Esophagus squamous epithelium (tissue), 4 donors: ENCODE results near the gene HP1BP3.

Experiments used
- POLR2A ChIP-seq, 4 donors: fragments of 450-650 bp; IDR thresholded peaks; one replicate each; pipeline ENCODE4 v1.6.1; 2017; ENCODE audit warnings: antibody characterized with exemption in 4 of 4, mild to moderate bottlenecking in 4 of 4, moderate library complexity in 3 of 4
- TF ChIP-seq, protein P1 (sequence below), 6 experiments: fragments of 450-650 bp in 4 of 6; fragments of 200-600 bp in 2 of 6; sonication (generic) in 2 of 6; IDR thresholded peaks; one replicate each; pipeline ENCODE4 v1.5.1; 2016 to 2019; ENCODE audit warnings: antibody characterized with exemption in 6 of 6, mild to moderate bottlenecking in 4 of 6, moderate library complexity in 4 of 6

DNA sequence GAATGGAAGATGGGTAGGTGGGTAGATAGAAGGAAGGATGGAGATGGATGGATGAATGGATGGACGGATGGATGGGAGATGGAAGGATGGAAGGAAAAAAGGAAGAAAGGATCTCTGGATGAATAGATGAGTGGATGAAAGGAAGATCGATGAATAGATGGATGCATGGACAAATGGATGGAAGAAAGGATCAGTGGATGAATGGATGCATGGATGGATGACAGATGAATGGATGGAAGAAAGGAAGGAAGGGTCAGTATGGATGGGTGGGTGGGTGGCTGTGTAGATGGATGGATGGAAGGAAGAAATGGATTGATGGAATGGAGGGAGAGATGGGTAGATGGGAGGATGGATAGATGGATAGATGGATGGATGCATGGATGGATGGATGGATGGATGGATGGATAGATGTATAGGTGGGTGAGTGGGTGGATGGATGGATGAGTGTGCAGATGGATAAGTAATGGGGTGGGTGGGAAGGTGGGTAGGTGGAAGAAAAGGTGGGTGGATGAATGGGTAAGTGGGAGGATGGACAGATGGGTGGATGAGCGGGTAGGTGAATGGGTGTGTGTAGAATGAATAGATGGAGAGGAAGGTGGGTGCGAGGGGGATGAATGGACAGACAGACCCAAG lies 83.9 kb downstream of the HP1BP3 start:
- TF ChIP-seq, protein P1, sequence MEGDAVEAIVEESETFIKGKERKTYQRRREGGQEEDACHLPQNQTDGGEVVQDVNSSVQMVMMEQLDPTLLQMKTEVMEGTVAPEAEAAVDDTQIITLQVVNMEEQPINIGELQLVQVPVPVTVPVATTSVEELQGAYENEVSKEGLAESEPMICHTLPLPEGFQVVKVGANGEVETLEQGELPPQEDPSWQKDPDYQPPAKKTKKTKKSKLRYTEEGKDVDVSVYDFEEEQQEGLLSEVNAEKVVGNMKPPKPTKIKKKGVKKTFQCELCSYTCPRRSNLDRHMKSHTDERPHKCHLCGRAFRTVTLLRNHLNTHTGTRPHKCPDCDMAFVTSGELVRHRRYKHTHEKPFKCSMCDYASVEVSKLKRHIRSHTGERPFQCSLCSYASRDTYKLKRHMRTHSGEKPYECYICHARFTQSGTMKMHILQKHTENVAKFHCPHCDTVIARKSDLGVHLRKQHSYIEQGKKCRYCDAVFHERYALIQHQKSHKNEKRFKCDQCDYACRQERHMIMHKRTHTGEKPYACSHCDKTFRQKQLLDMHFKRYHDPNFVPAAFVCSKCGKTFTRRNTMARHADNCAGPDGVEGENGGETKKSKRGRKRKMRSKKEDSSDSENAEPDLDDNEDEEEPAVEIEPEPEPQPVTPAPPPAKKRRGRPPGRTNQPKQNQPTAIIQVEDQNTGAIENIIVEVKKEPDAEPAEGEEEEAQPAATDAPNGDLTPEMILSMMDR (IDR thresholded peaks at IDR 0.05), result no peak
- TF ChIP-seq POLR2A (IDR thresholded peaks at IDR 0.05), result no peak
